SH-SY5Y (cell line): ENCODE data around the gene ADRM1.

Experiments
- GATA2 ChIP-seq: IDR thresholded peaks from 2 replicates; pipeline ENCODE4 v1.6.1; 2011; ENCODE audit warnings: mild to moderate bottlenecking, low read depth, low read length
- GATA3 ChIP-seq: IDR thresholded peaks from 2 replicates; pipeline ENCODE4 v1.6.1; 2011; ENCODE audit warnings: low read depth, mild to moderate bottlenecking, low read length, moderate library complexity

The ADRM1 gene

DNA sequence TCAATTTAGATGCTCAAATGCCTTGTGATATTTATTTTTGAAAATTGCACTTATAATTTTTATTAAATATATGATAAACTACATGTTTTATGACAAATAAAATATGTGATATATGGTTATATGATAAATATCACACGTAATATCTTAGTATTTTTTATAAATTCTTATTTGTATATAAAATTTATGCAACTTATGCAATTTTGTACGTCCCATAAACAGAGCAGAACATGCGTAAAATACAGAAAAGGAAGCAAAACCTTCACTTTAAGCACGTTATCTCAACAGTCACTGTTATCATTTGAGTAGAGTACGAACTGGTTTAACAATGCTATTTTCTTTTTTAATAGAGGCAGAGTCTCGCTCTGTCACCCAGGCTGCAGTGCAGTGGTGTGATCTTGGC lies 15.7 kb upstream of the ADRM1 start:
- TF ChIP-seq GATA2 (no peak), GATA3 (no peak)

DNA sequence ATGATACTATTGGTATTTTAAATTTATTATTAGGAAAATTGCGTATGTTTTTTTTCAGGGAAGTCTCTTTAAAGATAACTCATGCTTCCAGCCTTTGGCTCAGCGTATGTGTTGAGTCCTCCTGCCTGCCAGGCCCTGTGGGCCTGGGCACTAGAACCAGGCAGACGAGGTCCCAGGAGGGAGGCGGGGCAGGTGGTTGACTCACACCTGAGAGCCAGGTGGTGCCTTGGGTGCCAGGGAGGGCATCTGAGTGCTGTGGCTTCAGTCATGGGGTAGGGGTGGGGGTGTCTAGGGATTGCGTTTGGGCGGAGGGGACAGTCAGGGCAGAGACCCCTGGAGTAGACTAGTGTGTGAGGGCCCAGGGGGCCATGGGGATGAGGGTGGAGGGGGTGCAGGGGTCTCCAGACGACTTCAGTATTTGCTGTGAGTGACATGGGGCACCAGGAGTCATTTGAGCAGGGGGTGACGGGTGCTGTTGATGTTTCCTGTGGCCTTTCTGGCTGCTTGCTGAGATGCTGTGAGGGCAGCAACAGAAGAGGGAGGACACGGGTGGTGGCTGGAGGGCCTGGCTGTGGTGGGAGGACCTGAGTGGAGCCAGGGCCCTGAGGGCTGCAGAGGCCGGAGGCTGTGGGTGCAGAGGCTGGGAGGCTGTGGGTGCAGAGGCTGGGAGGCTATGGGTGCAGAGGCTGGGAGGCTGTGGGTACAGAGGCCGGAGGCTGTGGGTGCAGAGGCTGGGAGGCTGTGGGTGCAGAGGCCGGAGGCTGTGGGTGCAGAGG lies 14.8 kb upstream of the ADRM1 start:
- no peak for TF ChIP-seq GATA3
- no peak for TF ChIP-seq GATA2

DNA sequence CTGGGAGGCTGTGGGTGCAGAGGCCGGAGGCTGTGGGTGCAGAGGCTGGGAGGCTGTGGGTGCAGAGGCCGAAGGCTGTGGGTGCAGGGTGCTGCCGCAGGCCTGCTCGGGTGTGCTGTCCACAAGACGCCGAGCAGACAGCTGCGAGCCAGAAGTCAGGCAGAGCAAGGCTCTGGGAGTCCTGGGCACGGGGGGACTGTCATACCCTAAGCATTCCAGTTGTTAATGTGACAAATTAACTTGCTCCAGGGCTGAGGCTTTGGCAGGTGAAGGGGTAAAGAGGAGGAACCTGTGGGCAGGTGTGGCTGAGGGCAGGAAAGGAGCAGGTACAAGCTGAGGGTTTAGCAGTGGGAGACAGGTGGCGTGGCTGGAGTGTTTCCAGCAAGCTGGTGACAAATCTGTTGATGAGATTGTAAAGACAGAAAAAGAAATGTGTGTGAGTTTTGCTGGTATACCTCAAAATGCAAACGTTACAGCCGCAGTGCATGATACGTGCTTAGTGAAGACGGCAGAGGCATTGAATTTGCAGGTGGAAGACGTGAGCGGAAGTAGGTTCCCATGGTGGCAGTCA lies 14.2 kb upstream of the ADRM1 start:
- TF ChIP-seq GATA2 (no peak), GATA3 (no peak)

DNA sequence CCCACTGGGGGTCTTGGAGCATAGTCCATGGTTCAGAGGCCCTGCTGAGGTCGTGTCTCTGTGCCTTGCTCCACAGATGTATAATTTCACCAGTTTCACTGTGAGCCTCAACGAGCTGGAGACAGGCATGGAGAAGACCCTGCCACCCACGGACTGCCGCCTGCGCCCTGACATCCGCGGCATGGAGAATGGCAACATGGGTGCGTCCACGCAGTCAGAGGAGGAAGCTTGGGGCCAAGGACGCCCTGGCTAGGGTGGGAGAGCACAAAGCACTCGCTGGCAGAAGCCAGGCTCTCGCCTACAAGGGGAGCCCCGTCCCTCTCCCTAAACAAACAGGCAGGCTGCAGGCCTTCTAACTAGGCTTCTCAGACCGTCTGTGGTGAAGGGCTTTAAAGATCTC lies 13.7 kb upstream of the ADRM1 start:
- TF ChIP-seq GATA2 (no peak), GATA3 (no peak)

DNA sequence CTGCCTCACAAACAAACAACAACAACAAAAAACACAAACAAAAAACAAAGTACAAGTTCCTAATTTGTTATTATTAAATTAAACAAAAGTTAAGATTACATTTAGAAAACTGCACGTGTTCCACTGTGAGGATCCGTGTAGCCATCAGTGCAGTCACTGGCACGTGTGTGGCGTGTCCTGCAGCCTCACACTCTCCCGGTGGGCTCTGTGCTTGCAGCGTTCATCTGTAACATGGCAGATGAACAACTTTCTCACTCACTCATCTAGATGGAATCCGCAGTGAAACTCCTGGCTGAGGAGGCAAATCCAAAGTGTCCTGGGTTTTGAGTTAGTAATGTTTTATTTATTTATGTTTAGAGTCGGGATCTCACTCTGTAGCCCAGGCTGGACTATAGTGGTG lies 12.9 kb upstream of the ADRM1 start:
- TF ChIP-seq GATA3 (no peak), GATA2 (no peak)

DNA sequence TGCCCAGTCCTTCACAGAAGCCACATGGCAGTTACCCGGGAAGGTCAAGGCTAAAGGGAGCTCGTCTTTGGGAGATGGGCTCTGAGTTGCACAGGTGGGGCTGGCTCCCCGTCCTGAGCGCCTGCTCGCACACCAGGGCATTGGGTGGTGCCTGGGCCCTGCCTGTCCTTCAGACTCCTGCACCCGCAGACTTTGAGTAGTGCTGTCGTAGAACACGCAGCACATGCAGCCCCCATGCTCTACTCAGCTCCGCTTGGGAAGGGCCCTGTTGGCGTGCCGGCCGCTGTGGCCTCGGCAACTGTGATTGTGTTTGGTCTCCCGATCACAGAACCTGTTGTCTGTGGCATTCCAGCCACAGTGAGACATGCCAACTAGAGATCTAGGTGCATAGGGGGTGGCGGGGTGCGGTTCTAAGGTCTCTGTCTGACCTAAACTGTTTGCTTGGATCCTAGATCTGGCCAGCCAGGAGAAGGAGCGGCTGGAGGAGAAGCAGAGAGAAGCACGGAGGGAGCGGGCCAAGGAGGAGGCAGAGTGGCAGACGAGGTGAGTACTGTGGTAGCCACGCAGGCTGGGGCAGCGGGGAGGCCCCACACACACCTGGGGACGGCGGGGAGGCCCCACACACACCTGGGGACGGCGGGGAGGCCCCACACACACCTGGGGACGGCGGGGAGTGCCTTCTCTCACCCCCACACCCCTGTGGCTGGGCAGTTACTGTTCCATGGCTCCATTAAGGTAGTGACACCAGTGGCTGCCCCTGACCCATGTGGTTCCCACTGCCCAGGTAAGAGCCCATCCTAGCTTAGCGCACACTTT lies 11.3 kb upstream of the ADRM1 start:
- TF ChIP-seq GATA3 (no peak), GATA2 (no peak)

DNA sequence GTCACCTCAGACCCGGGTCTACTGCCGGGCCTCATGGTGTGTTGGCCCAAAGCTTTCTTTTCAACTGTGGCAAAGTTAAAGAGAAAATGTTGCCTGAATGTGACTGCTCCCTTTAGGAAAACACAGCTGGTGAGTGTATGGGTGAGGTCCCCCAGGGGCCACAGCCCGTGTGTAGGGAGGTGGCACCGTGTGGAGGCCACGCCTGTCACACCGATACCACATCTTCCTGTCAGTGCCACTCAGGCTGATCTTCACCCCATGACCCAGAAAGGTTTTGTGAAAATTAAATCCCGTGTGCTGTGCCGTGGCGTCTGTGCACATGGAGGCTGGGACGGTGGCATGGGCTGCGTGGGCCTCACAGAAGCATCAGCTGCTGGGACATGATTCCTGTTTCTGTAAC lies 10.7 kb upstream of the ADRM1 start:
- no peak for TF ChIP-seq GATA3
- no peak for TF ChIP-seq GATA2

DNA sequence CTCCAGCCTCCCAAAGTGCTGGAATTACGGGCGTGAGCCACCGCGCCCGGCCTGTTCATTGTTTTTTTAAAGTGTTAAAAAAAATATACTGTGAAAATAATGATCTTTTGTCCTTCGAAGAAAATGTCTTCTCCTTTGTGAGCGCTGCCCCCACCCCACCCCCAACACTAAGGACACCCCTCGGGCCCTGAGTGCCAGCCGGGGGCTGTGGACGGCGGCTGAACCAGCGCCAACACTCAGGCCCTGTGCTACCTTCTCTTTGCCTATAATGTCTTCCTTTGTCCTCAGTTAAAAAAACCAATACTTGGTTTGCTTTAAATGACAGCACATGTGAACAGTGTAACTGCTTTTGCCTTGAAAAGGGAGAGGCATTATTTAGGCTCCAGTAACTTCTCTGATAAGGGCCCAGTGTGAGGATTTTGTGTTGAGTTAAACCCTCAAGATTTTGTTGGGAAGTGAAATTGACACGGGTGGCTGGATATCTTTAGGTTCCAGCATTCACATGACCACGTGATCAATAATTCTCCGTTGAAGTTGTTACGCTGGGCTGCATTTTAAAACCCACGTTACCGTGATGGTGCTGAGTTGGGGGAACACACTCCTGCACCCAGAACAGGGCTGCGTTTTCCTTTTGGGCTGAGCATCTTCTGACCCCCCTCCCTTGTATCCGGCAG lies 9.5 kb upstream of the ADRM1 start:
- no peak for TF ChIP-seq GATA3
- TF ChIP-seq GATA2, result no peak

DNA sequence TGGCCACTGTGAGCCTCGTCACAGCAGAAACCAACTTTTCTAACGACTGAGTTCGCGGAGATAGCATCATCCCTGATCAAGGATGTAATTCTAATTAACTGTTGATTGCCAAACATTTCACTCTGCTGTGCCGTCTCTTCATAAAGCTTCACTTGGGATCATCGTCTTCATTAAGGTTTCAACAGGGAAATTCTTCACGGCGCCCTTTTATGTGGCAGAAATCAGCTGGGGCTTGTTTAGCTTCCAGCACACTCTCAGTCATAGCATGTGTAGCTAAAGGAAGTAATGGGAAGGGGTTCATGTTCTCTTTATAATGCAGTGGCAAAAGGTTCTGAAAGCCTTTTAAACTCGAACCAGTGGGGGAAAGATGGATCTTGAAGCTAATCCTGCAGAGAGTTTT lies 8.9 kb upstream of the ADRM1 start:
- TF ChIP-seq GATA2 (no peak), GATA3 (no peak)

DNA sequence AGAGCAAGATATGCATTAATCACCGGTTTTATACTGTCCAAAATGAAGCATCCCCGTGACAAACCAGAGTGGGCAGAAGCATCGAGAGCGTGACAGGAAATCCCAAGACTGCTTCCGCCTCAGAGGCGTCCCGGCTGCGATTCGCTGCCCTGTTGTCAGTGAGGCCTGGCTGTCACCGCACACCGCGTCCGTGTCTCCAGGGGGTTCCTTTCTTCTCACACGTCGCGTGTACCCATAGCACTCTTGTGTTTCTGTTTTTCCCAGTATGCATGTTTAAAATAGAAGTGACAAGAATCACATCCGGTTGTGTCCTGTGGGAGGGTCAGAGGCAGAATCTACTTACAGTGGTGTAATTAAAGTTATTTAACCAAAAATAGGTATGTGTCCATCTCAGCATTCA lies 8.3 kb upstream of the ADRM1 start:
- no peak for TF ChIP-seq GATA3
- TF ChIP-seq GATA2, result no peak

DNA sequence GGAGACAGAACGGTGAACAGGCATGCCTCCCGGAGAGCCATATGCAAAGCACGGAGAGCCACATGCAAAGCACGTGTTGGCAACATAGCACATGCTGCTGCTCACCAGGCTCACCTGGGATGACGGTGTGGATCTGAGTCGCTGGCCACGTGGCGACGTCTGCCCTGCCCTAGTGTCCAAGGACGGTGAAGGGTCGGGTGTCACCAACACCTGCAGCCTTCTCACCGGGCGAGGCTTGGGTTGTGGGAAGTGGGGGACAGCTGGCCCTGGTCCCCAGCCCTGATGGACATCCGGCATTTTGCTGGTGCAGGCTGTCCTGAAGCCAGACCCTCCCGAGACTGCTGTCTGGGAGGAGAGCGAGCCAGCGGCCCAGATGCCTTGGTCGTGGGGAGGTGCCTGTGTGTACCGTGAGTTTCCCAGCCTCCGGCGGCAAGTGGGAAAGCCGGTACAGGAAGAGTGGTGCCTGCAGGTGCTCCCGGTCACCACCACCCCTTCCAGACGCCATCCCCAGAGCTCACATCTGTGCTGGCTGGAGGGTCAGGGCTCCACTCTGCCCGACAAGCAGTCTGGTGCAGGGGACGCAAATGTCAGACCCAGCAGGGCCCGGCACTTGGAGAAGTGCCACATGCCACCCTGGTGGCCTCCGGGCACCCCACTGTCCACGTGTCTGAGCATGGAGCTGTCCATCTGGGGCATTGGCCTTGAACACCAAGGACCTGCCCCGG lies 5.9 kb upstream of the ADRM1 start:
- TF ChIP-seq GATA3 (no peak), GATA2 (no peak)

DNA sequence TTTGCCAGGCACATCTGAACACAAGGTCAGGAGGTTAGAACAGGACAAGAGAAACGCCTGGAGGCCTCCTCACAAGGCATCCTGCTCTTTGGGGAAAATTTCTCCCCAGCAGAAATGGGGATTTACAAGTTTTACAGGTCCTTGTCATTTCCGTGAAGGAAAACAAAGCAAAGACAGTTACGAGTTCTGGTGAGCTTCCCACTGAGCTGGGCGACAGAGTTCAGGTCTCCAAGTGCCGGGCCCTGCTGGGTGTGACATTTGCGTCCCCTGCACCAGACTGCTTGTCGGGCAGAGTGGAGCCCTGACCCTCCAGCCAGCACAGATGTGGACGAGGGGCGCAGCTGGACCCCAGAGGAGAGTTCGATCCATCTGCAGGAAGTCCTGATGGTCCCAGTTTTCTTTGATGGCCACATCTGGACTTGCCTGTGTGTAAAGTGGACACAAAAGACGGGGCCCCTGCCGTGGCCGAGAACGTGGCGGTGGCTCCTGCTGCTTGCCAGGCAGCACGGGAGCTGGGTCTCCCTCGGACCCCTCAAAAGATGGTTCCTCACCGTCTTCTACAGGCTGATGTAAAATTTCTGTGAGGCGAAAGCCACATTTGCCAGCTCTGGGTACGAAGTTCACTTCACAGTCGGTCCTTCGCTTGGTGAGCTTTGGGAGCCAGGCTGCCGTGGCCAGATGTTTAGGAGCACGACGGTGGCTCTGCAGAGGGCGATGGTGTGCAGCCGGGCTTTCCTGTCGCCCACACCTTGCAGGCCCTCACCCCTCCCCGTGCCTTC lies 5.2 kb upstream of the ADRM1 start:
- TF ChIP-seq GATA2 (no peak), GATA3 (no peak)

DNA sequence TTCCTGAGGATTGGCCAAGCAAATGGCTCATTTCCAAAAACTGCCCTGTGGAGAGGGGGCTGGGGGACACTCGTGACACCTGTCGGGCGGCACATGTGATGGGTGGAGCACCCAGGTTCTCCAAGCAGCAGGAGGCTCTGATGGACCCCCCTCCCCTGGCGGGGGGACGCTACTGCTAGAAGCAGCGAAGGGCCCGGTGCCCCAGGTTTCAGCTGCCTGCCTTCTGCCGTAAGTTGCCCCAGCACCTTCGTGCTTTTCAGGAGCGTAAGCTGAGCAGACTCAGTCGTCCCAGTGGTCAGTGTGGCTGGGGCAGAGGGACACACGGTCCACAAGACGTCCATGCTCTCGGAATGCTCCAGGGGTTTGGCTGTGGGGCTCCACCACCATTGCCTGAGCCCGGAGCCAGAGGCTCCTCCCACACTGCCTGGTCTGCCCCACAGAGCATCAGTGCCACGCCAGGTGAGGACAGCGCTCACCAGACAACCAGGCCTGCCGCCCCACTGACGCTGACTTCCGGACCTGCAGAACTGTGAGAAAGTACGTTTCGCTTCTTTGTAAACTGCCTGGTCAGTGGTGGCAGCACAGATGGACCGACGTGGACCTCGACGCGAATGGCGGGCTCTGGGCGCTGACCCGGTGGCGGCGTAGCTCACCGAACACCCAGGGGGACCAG lies 4.1 kb upstream of the ADRM1 start:
- TF ChIP-seq GATA2 (no peak), GATA3 (no peak)
